HG02943 (cell line): ENCODE measurements around the gene ASPM.
"Not testable (repeated sequence)": the region's sequence is repeated elsewhere in the genome, so short reads cannot be mapped to it uniquely, and the experiment has no call there.

Experiments used
- ATAC-seq: cut with Tn5 transposase; IDR thresholded peaks from one replicate; pipeline ENCODE4 v1.9.1; 2021; ENCODE audit warnings: mild to moderate bottlenecking, low read depth, moderate library complexity; ENCODE audit not compliant: unreplicated experiment

The ASPM gene

DNA sequence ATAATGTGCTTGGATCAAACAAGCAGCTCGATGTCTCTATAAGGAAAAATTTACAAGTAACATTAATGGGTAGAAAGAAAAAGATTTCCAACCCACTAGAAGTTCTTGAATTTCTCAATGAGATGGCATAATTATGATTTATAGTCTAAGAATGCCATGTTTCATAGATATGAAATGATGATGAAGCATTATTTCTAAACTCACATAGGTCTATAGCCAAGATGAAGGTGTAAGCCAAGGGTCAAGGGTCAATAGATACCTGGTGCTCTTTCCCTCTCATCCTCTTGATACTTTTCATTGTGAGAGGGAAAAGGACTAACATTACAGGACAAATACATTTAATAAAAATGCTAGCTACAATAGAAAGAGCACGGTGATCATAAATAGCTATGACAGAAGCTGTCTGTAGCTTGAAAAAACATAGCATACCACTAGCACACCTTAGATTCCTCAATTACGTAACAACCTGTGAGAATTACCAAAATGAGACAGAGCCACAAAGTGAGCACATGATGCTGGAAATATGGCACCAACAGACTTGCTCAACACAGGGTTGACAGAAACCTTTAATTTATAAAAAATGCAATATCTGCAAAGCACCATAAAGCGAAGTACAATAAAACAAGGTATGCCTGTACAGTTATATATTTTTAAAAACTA, 53.1 kb downstream of the ASPM start:
- no peak for ATAC-seq

DNA sequence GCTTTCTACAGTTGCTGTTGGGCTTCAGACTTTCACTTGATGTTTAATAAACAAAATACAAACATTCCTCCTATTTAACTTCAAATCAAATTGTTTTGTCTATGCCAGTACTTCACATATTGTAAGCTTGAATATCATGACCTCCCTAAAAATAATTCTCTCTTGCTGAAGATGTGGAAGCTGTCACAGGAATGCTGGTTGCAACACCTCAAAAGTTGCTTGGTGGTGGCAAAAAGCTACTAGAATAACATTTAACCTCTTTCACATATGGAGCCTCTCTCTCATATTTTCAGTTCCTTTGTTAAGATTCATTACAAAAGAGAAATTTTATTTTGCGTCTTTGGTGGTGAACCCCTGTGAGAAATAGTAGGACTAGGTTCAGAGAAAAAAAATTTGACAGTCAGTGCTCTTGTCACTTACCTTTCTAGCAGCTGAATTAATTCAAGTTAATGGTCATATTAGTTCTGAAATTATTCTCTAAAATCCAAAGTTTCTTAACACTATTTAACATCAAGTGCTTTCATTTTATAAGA, 53.9 kb downstream of the ASPM start:
- ATAC-seq = no peak

DNA sequence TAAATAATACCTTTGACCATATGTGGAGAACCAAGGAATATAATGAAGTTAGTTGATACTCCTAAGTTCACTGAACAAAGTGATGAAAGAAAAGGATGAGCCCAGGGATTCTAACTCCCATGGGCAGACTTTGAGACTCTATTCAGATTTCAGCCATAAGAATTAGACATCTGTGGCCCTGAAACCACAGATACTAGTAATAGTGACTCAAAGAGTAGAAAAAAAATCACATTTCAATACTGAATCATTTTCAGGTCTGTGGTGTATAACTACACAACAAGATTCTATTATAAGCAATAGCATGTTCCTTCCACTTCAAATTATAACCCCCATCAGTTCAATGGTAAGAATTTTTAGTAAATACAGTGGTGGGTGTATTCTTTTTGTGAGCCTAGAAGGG, 63.0 kb downstream of the ASPM start:
- ATAC-seq = no peak

DNA sequence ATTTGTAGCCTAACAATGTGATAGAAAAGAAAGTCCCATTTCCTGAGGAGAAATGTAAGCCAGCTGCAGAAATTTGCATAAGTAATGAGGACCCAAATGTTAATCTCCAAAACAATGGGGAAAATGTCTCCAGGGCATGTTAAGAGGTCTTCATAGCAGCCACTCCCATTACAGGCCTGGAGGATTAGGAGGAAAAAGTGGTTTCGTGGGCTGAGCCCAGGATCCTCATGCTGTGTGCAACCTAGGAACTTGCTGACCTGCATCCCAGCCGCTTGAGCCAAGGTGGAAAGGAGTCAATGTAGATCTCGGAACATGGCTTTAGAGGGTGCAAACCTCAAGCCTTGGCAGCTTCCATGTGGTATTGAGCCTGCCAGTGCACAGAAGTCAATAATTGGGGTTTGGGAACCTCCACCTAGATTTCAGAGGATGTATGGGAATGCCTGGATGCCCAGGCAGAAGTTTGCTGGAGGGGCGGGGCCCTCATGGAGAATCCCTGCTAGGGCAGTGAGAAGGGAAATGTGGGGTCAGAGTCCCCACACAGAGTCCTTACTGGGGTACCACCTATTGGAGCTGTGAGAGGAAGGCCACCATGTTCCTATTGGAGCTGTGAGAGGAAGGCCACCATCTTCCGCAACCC, 65.2 kb downstream of the ASPM start:
- no peak for ATAC-seq

DNA sequence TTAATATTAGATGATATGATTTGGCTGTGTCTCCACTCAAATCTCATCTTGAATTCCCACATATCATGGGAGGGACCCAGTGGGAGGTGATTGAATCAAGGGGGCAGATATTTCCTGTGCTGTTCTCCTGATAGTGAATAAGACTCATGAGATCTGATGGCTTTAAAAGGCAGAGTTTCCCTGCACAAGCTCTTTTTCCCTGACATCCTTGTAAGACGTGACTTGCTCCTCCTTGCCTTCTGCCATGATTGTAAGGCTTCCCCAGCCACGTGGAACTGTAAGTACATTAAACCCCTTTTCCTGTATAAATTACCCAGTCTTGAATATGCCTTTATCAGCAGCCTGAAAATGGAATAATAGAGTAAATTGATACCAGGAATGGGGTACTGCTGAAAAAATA, 66.1 kb downstream of the ASPM start:
- ATAC-seq = no peak

DNA sequence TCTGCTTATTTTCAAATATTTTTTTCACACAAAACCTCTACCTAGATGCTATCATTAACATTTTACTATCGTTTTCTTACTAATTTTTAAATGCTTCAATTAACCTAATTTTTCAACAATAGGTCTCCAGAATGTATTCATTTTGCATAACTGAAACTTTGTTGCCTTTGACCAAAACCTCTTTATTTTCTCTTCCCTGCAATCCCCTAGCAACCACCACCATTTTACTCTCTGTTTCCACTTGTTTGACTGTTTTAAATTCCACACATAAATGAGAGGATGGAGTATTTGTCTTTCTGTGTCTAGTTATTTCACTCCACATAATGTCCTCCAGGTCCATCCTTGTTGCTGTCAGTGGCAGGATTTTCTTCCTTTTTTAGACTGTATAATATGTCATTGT, 69.9 kb downstream of the ASPM start:
- ATAC-seq = no peak

DNA sequence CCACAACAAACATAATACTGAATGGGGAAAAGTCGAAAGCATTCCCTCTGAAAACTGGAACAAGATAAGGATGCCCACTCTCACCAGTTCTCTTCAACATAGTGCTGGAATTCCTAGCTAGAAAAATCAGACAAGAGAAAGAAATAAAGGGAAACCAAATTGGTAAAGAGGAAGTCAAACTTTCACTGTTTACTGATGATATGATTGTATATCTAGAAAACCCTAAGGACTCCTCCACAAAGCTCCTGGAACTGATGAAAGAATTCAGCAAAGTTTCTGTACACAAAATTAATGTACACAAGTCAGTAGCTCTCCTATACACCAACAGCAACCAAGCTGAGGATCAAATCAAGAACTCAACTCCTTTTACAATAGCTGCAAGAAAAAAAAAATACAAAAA, 72.5 kb downstream of the ASPM start:
- no peak for ATAC-seq

DNA sequence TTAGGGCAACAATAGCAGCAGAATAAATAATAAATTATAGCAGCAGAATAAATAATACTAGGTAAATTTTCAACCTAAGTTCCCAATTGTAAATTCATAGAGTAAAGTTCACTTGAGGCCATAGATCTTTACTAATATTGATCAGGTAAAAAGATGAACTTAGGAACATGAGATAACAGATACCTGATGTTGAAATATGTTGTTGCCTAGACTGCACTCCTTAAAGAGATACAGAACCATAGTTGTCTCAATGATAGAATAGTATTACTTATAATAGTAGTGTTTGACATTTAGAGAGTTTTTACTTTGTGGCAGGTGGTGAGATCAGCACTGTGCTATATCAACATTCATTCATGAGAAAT, 79.0 kb downstream of the ASPM start:
- no peak for ATAC-seq

DNA sequence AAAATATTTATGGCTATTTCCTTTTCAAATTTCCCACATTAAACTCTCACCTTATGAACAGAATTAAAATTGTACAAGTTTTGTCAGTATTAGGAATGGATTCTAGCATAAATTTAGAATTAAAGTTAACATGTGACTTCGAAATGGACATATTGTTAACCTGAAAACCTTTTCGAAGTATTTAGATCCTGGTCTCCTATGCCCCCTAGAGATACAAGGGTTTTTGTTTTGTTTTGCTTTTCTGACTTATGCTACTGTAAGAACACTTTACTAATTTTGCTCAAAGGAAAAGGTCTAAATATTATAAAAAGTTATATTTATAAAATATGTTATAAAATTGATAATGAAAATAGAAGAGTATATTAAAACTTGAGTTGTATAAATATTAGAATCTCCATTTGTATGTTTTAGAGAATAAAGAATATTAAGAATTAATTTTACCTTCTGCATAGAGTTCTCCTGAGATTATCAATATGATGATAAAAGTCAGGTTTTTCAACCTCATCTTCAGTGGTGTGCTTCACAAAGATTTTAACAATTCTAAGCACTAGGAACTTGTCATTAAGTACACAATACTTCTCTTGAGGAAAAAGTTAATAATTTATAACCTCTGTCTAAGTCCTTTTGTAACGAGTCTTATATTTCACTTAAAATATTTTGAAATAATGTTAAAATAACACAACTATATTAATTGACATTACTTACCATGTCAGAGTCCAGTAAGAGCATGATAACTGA, 79.6 kb downstream of the ASPM start, which contains the start of gene F13B:
F13B (minus strand) TSS at position 542 of the 738 bp plus-strand sequence; CDS start at position 505, 37 bp downstream.
- ATAC-seq = no peak

DNA sequence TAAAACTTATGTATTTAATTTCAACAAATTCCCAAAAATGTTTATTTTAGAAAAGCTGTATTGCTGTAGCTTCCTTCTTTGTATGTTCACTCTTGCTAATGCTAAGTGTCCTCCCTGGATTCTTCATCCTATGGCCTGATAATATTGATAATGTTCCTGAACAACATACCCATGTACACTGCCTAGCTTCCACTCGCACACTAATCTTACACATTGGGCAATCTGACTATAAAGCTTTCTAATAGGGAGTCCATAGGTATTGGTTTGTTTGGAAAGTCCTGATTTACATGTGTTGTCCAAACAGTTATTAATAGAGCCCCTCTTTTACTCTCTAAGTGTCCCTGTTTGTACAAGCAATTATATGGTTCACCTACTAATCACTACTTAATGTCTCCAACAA, 80.2 kb downstream of the ASPM start:
- ATAC-seq = no peak

DNA sequence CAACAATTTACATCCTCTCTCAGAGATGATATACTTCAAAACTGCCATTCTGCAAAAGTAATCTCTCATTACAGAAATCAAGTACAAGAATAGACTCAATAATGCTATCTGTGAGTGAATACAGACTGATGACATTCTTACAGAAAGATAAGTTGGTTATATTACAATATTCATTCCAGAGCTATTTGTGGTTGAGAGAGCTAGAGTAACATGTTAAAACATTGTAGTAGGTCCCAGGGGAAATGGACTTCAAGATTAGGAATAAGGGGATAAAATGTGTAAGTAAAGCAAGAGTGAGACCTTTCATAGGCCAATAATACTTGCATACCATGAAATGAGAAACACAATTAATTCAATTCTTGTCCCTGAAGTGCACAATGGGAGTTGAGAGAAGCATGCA, 80.9 kb downstream of the ASPM start:
- ATAC-seq = no peak

DNA sequence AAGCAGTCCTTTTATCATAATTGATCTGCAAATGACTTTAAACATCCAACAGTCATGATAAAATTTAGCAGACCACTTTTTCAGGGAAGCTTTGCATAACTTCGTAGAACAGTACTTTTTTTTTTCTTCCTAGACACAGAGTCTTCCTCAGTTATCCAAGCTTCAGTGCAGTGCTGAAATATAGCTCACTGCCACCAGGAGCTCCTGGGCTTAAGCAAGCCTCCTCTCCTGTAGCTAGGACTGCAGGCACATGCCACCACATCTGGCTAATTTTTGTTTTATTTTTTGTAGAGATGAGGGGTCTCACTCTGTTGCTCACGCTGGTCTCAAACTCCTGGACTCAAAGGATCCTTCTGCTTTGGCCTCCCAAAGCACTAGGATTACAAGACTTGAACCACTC, 83.3 kb downstream of the ASPM start:
- ATAC-seq = no peak

DNA sequence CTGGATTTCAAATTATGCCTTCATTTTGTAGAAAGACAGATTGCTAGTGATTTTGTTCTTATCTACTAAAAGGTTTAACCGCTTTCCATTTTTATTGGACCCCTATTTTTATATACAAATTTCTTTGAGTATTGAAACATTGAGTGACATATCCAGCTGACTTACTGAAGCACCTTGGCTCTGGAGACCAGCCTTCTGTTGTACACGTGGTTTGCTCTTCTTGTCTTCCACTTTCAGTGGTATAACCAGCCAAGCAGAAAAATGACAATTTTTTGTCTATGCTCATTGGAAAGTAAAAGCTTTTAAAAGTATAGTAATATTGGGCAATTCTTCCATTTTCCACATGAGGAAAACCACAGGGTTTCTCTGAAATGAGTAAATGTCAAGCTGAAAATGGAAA, 83.8 kb downstream of the ASPM start:
- ATAC-seq = peak; percentile 67

DNA sequence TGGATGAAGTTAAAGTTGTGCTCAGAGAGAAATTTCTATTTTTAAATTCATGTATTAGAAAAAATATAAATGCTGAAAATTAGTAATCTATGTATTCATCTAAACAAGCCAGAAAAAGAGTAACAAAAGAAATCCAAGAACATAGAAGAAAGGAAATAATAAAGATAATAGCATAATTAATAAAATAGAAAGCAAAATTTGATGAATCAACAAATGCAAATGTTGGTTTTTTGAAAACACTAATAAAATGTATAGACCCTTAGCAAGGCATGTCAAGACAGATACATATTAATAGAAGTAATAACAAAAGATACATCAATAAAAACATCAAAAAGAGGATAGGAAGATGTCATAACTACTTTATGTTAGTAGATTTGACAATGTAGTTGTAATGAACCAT, 97.4 kb downstream of the ASPM start:
- no peak for ATAC-seq

DNA sequence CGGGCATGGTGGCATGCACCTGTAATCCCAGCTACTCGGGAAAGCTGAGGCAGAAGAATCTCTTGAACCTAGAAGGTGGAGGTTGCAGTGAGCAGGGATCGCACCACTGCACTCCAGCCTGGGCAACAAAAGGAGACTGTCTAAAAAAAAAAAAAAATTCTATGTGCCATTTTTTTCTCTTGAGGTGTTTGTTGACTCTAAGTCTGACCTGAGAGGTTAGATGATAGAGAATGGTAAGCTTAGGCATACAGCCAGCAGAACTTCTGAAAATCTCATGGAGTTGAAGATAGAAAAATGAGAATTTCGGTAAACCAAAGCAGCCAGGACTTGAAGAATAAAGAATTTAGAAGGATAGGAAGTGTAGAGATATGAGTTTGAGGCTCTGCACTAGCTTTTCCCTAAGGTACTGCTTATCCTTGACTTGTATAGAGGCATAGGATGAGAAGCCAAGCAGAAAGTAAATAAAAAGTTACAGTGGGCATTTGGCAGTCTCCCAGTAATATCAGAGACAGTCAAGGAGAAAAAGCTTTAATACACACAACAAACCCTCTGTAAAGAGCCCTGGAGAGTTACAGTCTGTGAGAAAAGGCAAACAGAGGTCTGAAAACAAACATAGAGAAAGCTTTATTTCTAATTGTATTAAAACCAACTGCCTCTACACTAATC, 103.7 kb downstream of the ASPM start:
- ATAC-seq = no peak

DNA sequence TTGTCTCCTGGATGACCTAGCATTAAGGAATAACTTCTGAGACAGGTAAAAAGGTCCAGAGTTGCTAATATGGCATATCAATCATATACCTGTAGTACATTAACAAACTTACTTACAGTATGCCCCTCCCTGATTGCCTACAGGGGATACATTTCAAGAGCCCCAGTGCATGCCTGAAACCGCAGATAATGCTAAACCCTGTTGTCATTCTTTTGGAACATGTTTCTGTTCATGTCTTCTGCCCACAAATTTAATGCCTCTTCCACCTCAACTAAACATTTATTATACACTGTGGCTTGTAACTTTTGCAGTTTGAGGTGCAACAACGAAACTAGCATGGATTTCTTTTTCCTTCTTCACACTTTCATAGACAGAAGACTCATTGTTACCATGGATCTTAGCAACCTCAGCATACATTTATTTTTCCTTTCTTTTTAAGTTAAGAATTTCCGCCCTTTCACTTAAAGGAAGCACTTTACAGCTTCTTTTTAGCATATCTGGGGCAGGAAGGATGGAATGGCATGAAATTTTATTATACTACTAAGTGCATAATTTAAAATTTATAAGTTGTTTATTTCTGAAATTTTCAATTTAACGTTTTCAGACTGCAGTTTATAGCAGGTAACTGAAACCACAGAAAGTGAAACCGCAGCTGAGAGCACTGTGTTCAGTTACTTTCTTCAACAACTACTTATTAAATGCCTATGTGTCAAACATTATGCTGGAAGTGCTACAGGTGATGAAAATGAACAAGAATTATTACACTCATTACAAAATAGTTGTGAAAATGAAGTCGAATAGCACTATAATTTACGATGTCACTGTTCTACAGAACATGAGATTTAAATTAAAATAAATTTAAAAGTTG, 104.7 kb downstream of the ASPM start:
- no peak for ATAC-seq

DNA sequence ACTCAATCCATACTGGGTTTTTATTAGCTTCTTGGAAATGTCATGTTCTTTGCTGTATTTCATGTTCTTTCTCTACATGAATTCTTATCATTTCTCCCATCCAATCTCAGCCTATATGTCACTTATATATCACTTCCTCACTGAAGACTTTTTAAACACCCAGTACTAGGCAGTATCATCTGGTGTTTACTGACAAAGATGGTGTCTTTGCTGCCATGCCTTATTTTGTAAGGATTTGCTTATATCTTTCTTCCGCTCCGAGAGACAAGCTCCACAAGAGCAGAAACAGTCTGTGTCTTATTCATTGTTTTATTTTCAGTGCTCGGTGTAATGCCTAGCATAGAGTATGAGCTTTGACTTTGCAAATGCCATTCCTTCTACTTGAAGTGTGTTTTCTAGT, 109.6 kb downstream of the ASPM start:
- ATAC-seq = no peak

DNA sequence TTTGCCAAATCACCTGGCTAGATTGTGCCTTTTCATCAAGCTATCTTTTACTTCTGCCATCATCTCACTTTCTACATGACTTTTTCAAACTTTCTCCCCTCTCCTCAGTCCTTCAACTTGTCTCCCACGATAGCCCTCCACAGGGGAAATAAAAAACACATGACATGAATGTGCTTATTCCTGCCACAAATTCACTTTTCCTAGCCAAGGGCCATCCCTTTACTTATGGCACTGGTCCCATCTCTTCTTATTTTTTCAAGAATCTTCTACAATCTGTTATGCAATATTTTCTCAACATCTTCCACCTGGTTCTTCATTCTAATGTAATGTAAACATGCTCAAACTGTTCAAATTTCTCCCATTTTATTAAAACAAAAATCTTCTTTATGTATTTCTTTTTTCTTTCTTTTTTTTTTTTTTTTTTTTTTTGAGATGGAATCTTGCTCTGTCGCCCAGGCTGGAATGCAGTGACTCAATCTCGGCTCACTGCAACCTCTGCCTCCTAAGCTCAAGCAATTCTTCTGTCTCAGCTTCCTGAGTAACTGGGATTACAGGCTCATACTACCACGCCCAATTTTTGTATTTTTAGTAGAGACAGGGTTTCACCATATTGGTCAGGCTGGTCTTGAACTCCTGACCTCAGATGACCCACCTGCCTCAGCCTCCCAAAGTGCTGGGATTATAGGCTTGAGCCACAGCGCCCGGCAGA, 111.7 kb downstream of the ASPM start:
- not testable (repeated sequence) for ATAC-seq
